BJ (cell line): ENCODE measurements around the gene DIMT1. TPM values are rescaled to one million over a fixed set of nuclear protein-coding genes. Genes with fewer than 3 reads are reported as not detected.

Experiments used
- CTCF ChIA-PET: fragments of 350-600 bp; formaldehyde crosslinking; extraction: SDS; loops from one replicate; lab custom pipeline; 2021; ENCODE audit warnings: antibody characterized with exemption, inconsistent platforms; lab: Yijun Ruan, JAX
- POLR2A ChIA-PET: fragments of 300-600 bp; sonication (Branson Sonifier 250); formaldehyde crosslinking; extraction: SDS; loops from one replicate; lab custom pipeline; 2021; ENCODE audit warnings: antibody characterized with exemption; lab: Charles Lee
- DNase-seq: peaks from one replicate; pipeline ENCODE4 v3.0.0-alpha.2; 2011; ENCODE audit warnings: low read depth
- H3K27me3 ChIP-seq: 2 replicates; pipeline ENCODE4 v1.6.0; 2011; ENCODE audit warnings: low read length; ENCODE audit not compliant: control insufficient read depth, insufficient read depth
- H3K36me3 ChIP-seq: 2 replicates; pipeline ENCODE4 v1.5.1; 2011; ENCODE audit warnings: low read length; ENCODE audit not compliant: control insufficient read depth, insufficient read depth
- H3K4me3 ChIP-seq: 2 replicates; pipeline ENCODE4 v1.5.1; 2011; ENCODE audit warnings: low read depth, mild to moderate bottlenecking, control low read depth, low read length
- polyA plus RNA-seq: library from polyadenylated mRNA; depleted of rRNA; stranded (reverse); fragments of >200 nt; gene quantifications from 2 replicates; pipeline ENCODE4 v1.2.3, GENCODE V29; 2011; rRNA removed
- small RNA-seq: library from RNA; depleted of rRNA; stranded (forward); fragments of <200 nt; gene quantifications from one replicate; pipeline ENCODE3, GENCODE V24; 2012; ENCODE audit warnings: low replicate concordance, low read depth; ENCODE audit not compliant: insufficient read length
- TF ChIP-seq, protein P1 (sequence below): IDR thresholded peaks from 2 replicates; pipeline ENCODE4 v1.5.1; 2011; ENCODE audit warnings: low read depth, mild to moderate bottlenecking, control low read depth, inconsistent platforms, low read length, moderate library complexity; ENCODE audit not compliant: insufficient read depth

DIMT1 gene
- polyA plus RNA-seq, 1 experiment = 18.5 TPM

DNA sequence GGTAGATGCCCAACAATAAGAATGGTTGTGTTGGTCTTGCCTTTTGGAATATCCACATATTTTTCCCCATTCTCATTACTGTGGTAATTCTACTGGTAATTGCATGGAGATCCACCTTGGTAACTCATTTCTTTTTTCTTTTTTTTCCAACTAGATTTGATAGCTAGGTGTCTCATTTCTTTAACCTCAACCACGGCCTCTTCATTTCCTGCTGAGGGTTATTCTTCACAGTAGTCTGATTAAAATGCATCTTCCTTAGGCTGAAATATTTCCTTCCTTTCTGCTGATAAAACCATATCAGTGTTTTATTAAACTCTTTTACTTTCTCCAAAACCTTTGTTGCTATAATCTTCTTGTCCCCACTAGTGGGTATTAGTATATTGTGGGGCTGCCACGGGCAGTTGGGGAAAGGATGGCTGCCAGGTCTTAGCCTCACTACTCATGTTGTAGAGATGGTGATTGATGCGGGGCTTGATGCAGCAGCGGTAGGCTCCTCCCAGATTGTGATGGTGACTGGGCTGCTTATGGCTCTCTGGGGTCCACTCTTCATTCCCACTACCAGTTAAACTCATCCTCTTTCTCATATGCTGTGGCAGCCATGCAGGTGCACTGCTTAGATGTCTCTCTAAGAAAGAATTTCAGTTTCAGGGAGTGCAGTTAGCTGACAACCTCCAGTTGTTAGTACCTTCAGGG lies 61.8 kb downstream of the DIMT1 start:
- DNase-seq = no peak

DNA sequence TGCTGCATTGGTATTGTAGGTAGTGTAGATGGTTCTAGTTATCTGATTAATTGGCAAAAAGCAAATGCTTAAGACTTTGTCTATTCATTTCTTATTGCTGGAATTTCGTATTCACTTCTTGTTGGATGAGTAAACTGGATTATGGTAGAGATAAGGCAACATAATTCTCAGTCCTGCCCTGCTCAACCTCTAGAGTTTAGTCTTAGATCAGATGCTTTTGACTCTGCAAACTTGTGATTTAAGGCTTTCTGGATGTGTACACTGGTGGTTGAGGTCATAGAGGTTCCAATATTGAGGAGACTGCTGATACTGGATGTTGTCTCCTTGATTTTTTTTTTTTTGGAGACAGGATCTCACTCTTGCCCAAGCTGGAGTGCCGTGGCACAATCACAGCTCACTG lies 62.7 kb downstream of the DIMT1 start:
- H3K36me3 ChIP-seq = no peaks in the 10 kb centered on the region
- no peaks in the 10 kb centered on the region for H3K27me3 ChIP-seq
- no peak for DNase-seq
- POLR2A ChIA-PET = no interaction called here
- CTCF ChIA-PET = no interaction called here
- H3K4me3 ChIP-seq = no peak overlapping the region
- TF ChIP-seq, protein P1, sequence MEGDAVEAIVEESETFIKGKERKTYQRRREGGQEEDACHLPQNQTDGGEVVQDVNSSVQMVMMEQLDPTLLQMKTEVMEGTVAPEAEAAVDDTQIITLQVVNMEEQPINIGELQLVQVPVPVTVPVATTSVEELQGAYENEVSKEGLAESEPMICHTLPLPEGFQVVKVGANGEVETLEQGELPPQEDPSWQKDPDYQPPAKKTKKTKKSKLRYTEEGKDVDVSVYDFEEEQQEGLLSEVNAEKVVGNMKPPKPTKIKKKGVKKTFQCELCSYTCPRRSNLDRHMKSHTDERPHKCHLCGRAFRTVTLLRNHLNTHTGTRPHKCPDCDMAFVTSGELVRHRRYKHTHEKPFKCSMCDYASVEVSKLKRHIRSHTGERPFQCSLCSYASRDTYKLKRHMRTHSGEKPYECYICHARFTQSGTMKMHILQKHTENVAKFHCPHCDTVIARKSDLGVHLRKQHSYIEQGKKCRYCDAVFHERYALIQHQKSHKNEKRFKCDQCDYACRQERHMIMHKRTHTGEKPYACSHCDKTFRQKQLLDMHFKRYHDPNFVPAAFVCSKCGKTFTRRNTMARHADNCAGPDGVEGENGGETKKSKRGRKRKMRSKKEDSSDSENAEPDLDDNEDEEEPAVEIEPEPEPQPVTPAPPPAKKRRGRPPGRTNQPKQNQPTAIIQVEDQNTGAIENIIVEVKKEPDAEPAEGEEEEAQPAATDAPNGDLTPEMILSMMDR = no peak

More for the DNA sequence above, 61.8 kb downstream of the DIMT1 start:
- ChIA-PET POLR2A (no interaction called here), CTCF (no interaction called here)
- TF ChIP-seq, protein P1 = no peak
- no peaks in the 10 kb centered on the region for H3K36me3 ChIP-seq
- no peaks in the 10 kb centered on the region for H3K27me3 ChIP-seq
- no peak overlapping the region for H3K4me3 ChIP-seq

DNA sequence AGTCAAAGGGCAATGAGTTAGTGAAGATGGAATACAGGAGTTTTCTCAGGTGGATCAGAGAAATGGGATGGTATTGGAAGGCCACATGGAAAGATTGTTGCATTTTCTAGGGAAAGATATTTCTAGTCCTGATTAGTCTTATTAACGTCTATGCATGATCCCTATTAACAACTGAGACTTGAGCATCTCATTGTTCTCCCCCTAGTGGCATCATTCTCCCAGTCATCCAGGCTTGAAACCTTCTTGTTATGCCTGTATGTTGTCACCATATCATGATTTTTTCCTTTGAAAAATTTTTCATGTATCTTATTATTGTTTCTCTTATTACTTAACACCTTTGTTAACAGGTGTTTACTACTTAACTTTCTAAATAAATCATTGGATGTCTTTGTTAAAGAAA lies 63.3 kb downstream of the DIMT1 start:
- TF ChIP-seq, protein P1 = peak; percentile 14; the same call in 1 of the 2 replicates
- ChIA-PET POLR2A (no interaction called here), CTCF (no interaction called here)
- Histone ChIP-seq H3K4me3 (no peak overlapping the region), H3K27me3 (no peaks in the 10 kb centered on the region), H3K36me3 (no peaks in the 10 kb centered on the region)
- DNase-seq = no peak

Small RNAs within 50 kb of the gene (small RNA-seq; reads per million reads assigned to genes)
- gene RNU6-661P = not detected

Other genes starting within 250 kb of the DIMT1 start
- gene KIF2A, start 97.7 kb downstream of the DIMT1 start, polyA plus RNA-seq = 11.6 and 28.5 TPM in 2 replicates
- 25.7 and 36.0 TPM in 2 replicates for gene IPO11, start 8.9 kb upstream of the DIMT1 start, polyA plus RNA-seq
- gene LRRC70, start 174.9 kb upstream of the DIMT1 start, polyA plus RNA-seq = 0.07 and 0.13 TPM in 2 replicates